ENCODE results near the gene RAB4B.
A peak's percentile ranks its signal among the peaks of the same experiment; 100 is the strongest.
"Not testable (repeated sequence)": the region's sequence is repeated elsewhere in the genome, so short reads cannot be mapped to it uniquely, and the experiment has no call there.

RAB4B gene

GRCh38 chr19:40804783-40805242 is 26.8 kb downstream of the RAB4B start:
- DNase-seq = peak; percentile 28

- DNase-seq = peak; percentile 70
These were observed 27.3 kb downstream of the RAB4B start for GRCh38 chr19:40805258-40805868.

- peak; percentile 93 for DNase-seq
These were observed 28.5 kb downstream of the RAB4B start for GRCh38 chr19:40806423-40807146.

- peak; percentile 45 for DNase-seq
These were observed 29.3 kb downstream of the RAB4B start for GRCh38 chr19:40807147-40808020.

- no peak for DNase-seq
These were observed 29.9 kb downstream of the RAB4B start for GRCh38 chr19:40808021-40808325.

GRCh38 chr19:40808497-40808896 is 30.4 kb downstream of the RAB4B start:
- no peak for DNase-seq

GRCh38 chr19:40809358-40810086 is 31.5 kb downstream of the RAB4B start:
- DNase-seq = no peak

- no peak for DNase-seq
These were observed 32.1 kb downstream of the RAB4B start for GRCh38 chr19:40810160-40810559.

- DNase-seq = peak; percentile 67
These were observed 32.8 kb downstream of the RAB4B start for GRCh38 chr19:40810649-40811408.

- peak; percentile 33 for DNase-seq
These were observed 33.7 kb downstream of the RAB4B start for GRCh38 chr19:40811478-40812341.

- not testable (repeated sequence) for DNase-seq
These were observed 34.5 kb downstream of the RAB4B start for GRCh38 chr19:40812571-40812970.

- DNase-seq = no peak
These were observed 35.1 kb downstream of the RAB4B start for GRCh38 chr19:40813182-40813581.

GRCh38 chr19:40815223-40815622 is 37.2 kb downstream of the RAB4B start:
- DNase-seq = no peak

GRCh38 chr19:40818480-40819399 is 40.7 kb downstream of the RAB4B start:
- DNase-seq = peak; percentile 86

GRCh38 chr19:40819479-40820234 is 41.6 kb downstream of the RAB4B start:
- peak; percentile 78 for DNase-seq

GRCh38 chr19:40822161-40822560 is 44.1 kb downstream of the RAB4B start:
- no peak for DNase-seq

GRCh38 chr19:40822704-40823553 is 44.9 kb downstream of the RAB4B start:
- DNase-seq = not testable (repeated sequence)

GRCh38 chr19:40824916-40825315 is 46.9 kb downstream of the RAB4B start:
- DNase-seq = not testable (repeated sequence)

All from CD4-positive, alpha-beta T cell treated with Interleukin-17A for 1 hour (primary cell).